ENCODE measurements around the gene JMJD8.

Gene JMJD8

GRCh38 chr16:684071-684794, at the start of gene JMJD8:
TSS of gene JMJD8 (minus strand) at chr16:684334. CDS start at chr16:684319, 15 bp downstream.
- peak; percentile 97 for DNase-seq

- DNase-seq: no peak
Observed at GRCh38 chr16:733382-734207, 49.5 kb upstream of the JMJD8 start.

GRCh38 chr16:732936-733335, 48.8 kb upstream of the JMJD8 start:
- DNase-seq: no peak

GRCh38 chr16:732332-732731, 48.2 kb upstream of the JMJD8 start:
- no peak for DNase-seq

- no peak for DNase-seq
Observed at GRCh38 chr16:730666-731509, 46.8 kb upstream of the JMJD8 start.

- no peak for DNase-seq
Observed at GRCh38 chr16:729768-730665, 45.9 kb upstream of the JMJD8 start.

- no peak for DNase-seq
Observed at GRCh38 chr16:728890-729744, 45.0 kb upstream of the JMJD8 start.

GRCh38 chr16:728131-728889, 44.2 kb upstream of the JMJD8 start:
- peak; percentile 55 for DNase-seq

GRCh38 chr16:727291-727977, 43.3 kb upstream of the JMJD8 start:
- no peak for DNase-seq

- DNase-seq: peak; percentile 50
Observed at GRCh38 chr16:726438-727290, 42.5 kb upstream of the JMJD8 start, which contains the start of the genes CCDC78 and HAGHL. TSS of gene CCDC78 (minus strand) at chr16:726443. CDS start at chr16:726367, 76 bp downstream. TSS of gene HAGHL (plus strand) at chr16:727106. CDS start at chr16:727510, 404 bp downstream.

GRCh38 chr16:726188-726437, 42.0 kb upstream of the JMJD8 start:
- DNase-seq: no peak

GRCh38 chr16:725463-726187, 41.5 kb upstream of the JMJD8 start:
- no peak for DNase-seq

GRCh38 chr16:725041-725376, 40.9 kb upstream of the JMJD8 start:
- no peak for DNase-seq

- DNase-seq: no peak
Observed at GRCh38 chr16:724188-725040, 40.3 kb upstream of the JMJD8 start.

- no peak for DNase-seq
Observed at GRCh38 chr16:723695-724094, 39.6 kb upstream of the JMJD8 start.

- no peak for DNase-seq
Observed at GRCh38 chr16:722835-723633, 38.9 kb upstream of the JMJD8 start.

Measured in stimulated activated naive CD4-positive, alpha-beta T cell treated with Interleukin-2 at 50 U/mL for 16 hours (primary cell).